Fibroblast of the aortic adventitia (primary cell): ENCODE data around the gene TMX4. TPM values are rescaled to one million over a fixed set of nuclear protein-coding genes. Genes with fewer than 3 reads are reported as not detected.

Experiments
- DNase-seq: peaks from one replicate; pipeline ENCODE4 v3.0.0-alpha.2; 2010; ENCODE audit warnings: low read depth
- H3K4me3 ChIP-seq: 2 replicates; pipeline ENCODE4 v1.5.1; 2011; ENCODE audit warnings: low read depth, mild to moderate bottlenecking, control low read depth, low read length, moderate library complexity
- total RNA-seq: library from RNA; depleted of rRNA; stranded (reverse); fragments of >200 nt; gene quantifications from 2 replicates; pipeline ENCODE4 v1.2.3, GENCODE V29; 2012; ENCODE audit warnings: low replicate concordance
- TF ChIP-seq, protein P1 (sequence below): IDR thresholded peaks from 2 replicates; pipeline ENCODE4 v1.5.1; 2011; ENCODE audit warnings: mild to moderate bottlenecking, low read length, control low read depth, inconsistent platforms; ENCODE audit not compliant: insufficient read depth

Gene TMX4
- total RNA-seq, 1 donor = 54.6 TPM

GRCh38 chr20:8020314-8021079 lies 936 bp upstream of the TMX4 start:
- no peak overlapping the region for H3K4me3 ChIP-seq
- TF ChIP-seq, protein P1, sequence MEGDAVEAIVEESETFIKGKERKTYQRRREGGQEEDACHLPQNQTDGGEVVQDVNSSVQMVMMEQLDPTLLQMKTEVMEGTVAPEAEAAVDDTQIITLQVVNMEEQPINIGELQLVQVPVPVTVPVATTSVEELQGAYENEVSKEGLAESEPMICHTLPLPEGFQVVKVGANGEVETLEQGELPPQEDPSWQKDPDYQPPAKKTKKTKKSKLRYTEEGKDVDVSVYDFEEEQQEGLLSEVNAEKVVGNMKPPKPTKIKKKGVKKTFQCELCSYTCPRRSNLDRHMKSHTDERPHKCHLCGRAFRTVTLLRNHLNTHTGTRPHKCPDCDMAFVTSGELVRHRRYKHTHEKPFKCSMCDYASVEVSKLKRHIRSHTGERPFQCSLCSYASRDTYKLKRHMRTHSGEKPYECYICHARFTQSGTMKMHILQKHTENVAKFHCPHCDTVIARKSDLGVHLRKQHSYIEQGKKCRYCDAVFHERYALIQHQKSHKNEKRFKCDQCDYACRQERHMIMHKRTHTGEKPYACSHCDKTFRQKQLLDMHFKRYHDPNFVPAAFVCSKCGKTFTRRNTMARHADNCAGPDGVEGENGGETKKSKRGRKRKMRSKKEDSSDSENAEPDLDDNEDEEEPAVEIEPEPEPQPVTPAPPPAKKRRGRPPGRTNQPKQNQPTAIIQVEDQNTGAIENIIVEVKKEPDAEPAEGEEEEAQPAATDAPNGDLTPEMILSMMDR = no peak
- no peak for DNase-seq

GRCh38 chr20:8019998-8020247 lies 362 bp upstream of the TMX4 start:
- peak overlapping the region; percentile 88 for H3K4me3 ChIP-seq
- DNase-seq = no peak
- TF ChIP-seq, protein P1 = no peak

GRCh38 chr20:8018958-8019245 lies 659 bp downstream of the TMX4 start:
- DNase-seq = no peak
- TF ChIP-seq, protein P1 = peak; percentile 29
- peak overlapping the region; percentile 88 for H3K4me3 ChIP-seq

- peak; percentile 46 for DNase-seq
- no peak overlapping the region for H3K4me3 ChIP-seq
- TF ChIP-seq, protein P1 = no peak
Observed at GRCh38 chr20:8012724-8013123, 6.8 kb downstream of the TMX4 start.

DNA sequence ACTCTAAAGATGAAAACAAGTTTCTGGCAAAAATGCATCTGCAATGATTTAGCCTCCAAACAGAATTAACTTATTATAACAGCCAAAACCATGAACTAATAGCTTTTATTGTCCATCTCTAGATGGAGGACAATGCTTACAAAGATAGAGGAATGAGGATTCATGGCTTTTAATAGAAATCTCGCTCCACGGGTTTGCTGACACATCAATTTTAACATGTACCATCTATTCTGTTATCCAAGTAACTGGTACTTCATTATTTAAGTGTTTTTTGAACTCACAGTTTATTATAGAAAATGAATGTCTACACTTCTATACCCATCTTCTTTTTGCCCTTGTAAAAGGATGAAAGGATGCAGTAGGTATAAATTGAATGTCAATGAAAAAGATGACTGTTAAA lies 10.8 kb downstream of the TMX4 start:
- H3K4me3 ChIP-seq = no peak overlapping the region
- TF ChIP-seq, protein P1 = no peak
- no peak for DNase-seq

DNA sequence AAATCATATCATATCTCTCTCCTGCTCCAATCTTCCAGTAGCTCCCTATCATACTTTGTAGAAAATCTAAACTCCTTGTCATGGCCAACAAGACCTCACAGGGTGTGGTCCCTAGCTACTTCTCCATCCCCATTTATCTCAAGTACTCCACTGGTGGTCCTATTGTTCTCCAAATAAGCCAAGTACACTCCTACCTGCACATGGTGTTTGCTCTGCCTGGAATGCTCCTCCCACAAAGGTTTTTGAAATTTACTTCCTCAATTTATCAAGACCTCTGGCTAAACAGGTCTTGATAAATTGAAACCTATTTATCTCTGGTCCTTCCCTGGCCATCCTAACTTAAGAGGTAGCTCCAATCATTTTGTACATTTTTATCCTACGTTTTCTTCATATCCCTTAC lies 12.1 kb downstream of the TMX4 start:
- H3K4me3 ChIP-seq = no peak overlapping the region
- DNase-seq = no peak
- TF ChIP-seq, protein P1 = no peak
